Measurements from ENCODE around the gene CXCR5.

DNA sequence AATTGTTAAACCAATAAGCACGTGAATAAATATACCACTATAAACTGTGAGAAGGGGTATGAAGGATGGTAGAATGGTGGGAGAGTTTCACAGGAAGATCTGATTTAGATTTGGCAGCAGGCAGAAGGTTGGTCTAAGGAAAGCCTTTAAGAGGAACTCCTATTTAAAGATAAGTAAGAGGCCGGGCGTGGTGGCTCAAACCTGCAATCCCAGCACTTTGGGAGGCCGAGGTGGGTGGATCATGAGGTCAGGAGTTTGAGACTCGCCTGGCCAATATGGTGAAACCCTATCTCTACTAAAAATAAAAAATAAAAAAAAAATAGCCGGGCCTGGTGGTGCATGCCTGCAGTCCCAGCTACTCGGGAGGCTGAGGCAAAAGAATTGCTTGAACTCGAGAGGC is 45.8 kb upstream of the CXCR5 start:
- TF ChIP-seq, protein P1, sequence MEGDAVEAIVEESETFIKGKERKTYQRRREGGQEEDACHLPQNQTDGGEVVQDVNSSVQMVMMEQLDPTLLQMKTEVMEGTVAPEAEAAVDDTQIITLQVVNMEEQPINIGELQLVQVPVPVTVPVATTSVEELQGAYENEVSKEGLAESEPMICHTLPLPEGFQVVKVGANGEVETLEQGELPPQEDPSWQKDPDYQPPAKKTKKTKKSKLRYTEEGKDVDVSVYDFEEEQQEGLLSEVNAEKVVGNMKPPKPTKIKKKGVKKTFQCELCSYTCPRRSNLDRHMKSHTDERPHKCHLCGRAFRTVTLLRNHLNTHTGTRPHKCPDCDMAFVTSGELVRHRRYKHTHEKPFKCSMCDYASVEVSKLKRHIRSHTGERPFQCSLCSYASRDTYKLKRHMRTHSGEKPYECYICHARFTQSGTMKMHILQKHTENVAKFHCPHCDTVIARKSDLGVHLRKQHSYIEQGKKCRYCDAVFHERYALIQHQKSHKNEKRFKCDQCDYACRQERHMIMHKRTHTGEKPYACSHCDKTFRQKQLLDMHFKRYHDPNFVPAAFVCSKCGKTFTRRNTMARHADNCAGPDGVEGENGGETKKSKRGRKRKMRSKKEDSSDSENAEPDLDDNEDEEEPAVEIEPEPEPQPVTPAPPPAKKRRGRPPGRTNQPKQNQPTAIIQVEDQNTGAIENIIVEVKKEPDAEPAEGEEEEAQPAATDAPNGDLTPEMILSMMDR (IDR thresholded peaks at IDR 0.05), result no peak
- no peak for TF ChIP-seq POLR2A (IDR thresholded peaks at IDR 0.05)
